Tibial nerve (tissue), 4 donors: ENCODE data around the gene BFSP1. TPM values are rescaled to one million over a fixed set of nuclear protein-coding genes. Genes with fewer than 3 reads are reported as not detected.

ENCODE experiments used
- DNase-seq, 2 donors: peaks; one replicate each; pipeline ENCODE4 v3.0.0-alpha.2; 2019; ENCODE audit warnings: low spot score in 2 of 2
- H3K27ac ChIP-seq, 4 donors: fragments of 200-600 bp; sonication (generic) in 3 of 4; one replicate each; pipeline ENCODE4 v1.5.1; 2017 to 2019; ENCODE audit warnings: mild to moderate bottlenecking in 1 of 4
- H3K27me3 ChIP-seq, 2 donors: fragments of 200-600 bp; sonication (generic) in 1 of 2; one replicate each; pipeline versions ENCODE4 v1.5.1 to v1.6.0; 2017 to 2019
- H3K36me3 ChIP-seq, 3 donors: fragments of 200-600 bp; sonication (generic); one replicate each; pipeline ENCODE4 v1.5.1; 2018 to 2019
- H3K4me1 ChIP-seq, 4 donors: fragments of 200-600 bp; sonication (generic) in 3 of 4; one replicate each; pipeline ENCODE4 v1.5.1; 2017 to 2019
- H3K4me3 ChIP-seq, 4 donors: fragments of 200-600 bp; sonication (generic) in 3 of 4; one replicate each; pipeline ENCODE4 v1.5.1; 2017 to 2019; ENCODE audit warnings: mild to moderate bottlenecking in 1 of 4, moderate library complexity in 1 of 4
- H3K9me3 ChIP-seq, 4 donors: fragments of 200-600 bp; sonication (generic) in 3 of 4; one replicate each; pipeline ENCODE4 v1.5.1; 2017 to 2019
- CTCF ChIP-seq, 5 experiments: fragments of 200-600 bp in 3 of 5; fragments of 450-650 bp in 2 of 5; sonication (generic) in 3 of 5; IDR thresholded peaks; one replicate each; pipeline ENCODE4 v1.5.1; 2016 to 2019; ENCODE audit warnings: antibody characterized with exemption in 5 of 5, mild to moderate bottlenecking in 3 of 5, moderate library complexity in 2 of 5
- EP300 ChIP-seq, 2 donors: sonication (generic); formaldehyde crosslinking; IDR thresholded peaks; one replicate each; pipeline ENCODE4 v1.6.1; 2017; ENCODE audit warnings: antibody characterized with exemption in 2 of 2, mild to moderate bottlenecking in 1 of 2
- POLR2A ChIP-seq, 2 donors: fragments of 450-650 bp; IDR thresholded peaks; one replicate each; pipeline ENCODE4 v1.6.1; 2017; ENCODE audit warnings: antibody characterized with exemption in 2 of 2, mild to moderate bottlenecking in 2 of 2, moderate library complexity in 2 of 2
- WGBS, 2 donors: methylation state at CpG; one replicate each; pipeline ENCODE4 v1.1.5; 2018; 5-methylcytosine and 5-hydroxymethylcytosine counted together
- total RNA-seq, 4 donors: library from RNA; depleted of rRNA; stranded (reverse); fragments of >200 nt; gene quantifications; one replicate each; pipeline ENCODE4 v1.1.0, GENCODE V29; 2016

Gene BFSP1
- total RNA-seq, 4 donors from 2014 or later = 0.39 to 5.9 (median 0.63) TPM; not detected in 1

- TF ChIP-seq EP300 (IDR thresholded peaks at IDR 0.05) (no peak), POLR2A (IDR thresholded peaks at IDR 0.05) (no peak), CTCF (IDR thresholded peaks at IDR 0.05) (no peak)
- WGBS, 2 donors = 82 to 86% methylated on average over 4 of the region's 4 CpGs
Observed at GRCh38 chr20:17467120-17467655, 64.0 kb downstream of the BFSP1 start.

GRCh38 chr20:17466641-17467040 is 64.5 kb downstream of the BFSP1 start:
- Histone ChIP-seq H3K4me3 (no peak overlapping the region), H3K9me3 (no peaks in the 10 kb centered on the region), H3K36me3 (no peaks in the 10 kb centered on the region), H3K27me3 (no peaks in the 10 kb centered on the region), H3K27ac (no peak overlapping the region), H3K4me1 (no peaks in the 10 kb centered on the region)
- 83 to 84% methylated on average over 7 of the region's 7 CpGs for WGBS, 2 donors
- TF ChIP-seq POLR2A (IDR thresholded peaks at IDR 0.05) (no peak), CTCF (IDR thresholded peaks at IDR 0.05) (no peak), EP300 (IDR thresholded peaks at IDR 0.05) (no peak)
- no peak for DNase-seq

More at GRCh38 chr20:17467120-17467655, 64.0 kb downstream of the BFSP1 start:
- H3K27ac ChIP-seq = no peak overlapping the region
- DNase-seq = no peak
- no peaks in the 10 kb centered on the region for H3K9me3 ChIP-seq
- H3K4me1 ChIP-seq = no peaks in the 10 kb centered on the region
- no peaks in the 10 kb centered on the region for H3K36me3 ChIP-seq
- H3K27me3 ChIP-seq = no peaks in the 10 kb centered on the region
- no peak overlapping the region for H3K4me3 ChIP-seq

GRCh38 chr20:17465236-17465635 is 65.9 kb downstream of the BFSP1 start:
- H3K4me3 ChIP-seq = no peak overlapping the region
- no peak for DNase-seq
- 92 to 94% methylated on average over 10 of the region's 10 CpGs for WGBS, 2 donors

GRCh38 chr20:17463711-17464110 is 67.5 kb downstream of the BFSP1 start:
- H3K36me3 ChIP-seq = no peaks in the 10 kb centered on the region
- no peak for DNase-seq
- H3K4me3 ChIP-seq = no peak overlapping the region
- no peaks in the 10 kb centered on the region for H3K4me1 ChIP-seq
- H3K27ac ChIP-seq = no peak overlapping the region
- TF ChIP-seq EP300 (IDR thresholded peaks at IDR 0.05) = no peak
- no peak for TF ChIP-seq CTCF (IDR thresholded peaks at IDR 0.05)
- no peak for TF ChIP-seq POLR2A (IDR thresholded peaks at IDR 0.05)
- 40 to 50% methylated on average over 1 of the region's 1 CpG for WGBS, 2 donors
- H3K27me3 ChIP-seq = no peaks in the 10 kb centered on the region
- H3K9me3 ChIP-seq = no peaks in the 10 kb centered on the region

More at GRCh38 chr20:17465236-17465635, 65.9 kb downstream of the BFSP1 start:
- H3K9me3 ChIP-seq = no peaks in the 10 kb centered on the region
- H3K4me1 ChIP-seq = no peaks in the 10 kb centered on the region
- H3K27ac ChIP-seq = no peak overlapping the region
- TF ChIP-seq CTCF (IDR thresholded peaks at IDR 0.05) (no peak), EP300 (IDR thresholded peaks at IDR 0.05) (no peak), POLR2A (IDR thresholded peaks at IDR 0.05) (no peak)
- H3K36me3 ChIP-seq = no peaks in the 10 kb centered on the region
- H3K27me3 ChIP-seq = no peaks in the 10 kb centered on the region

GRCh38 chr20:17461941-17462340 is 69.2 kb downstream of the BFSP1 start:
- WGBS, 2 donors = 62 to 84% methylated on average over 3 of the region's 3 CpGs
- H3K36me3 ChIP-seq = no peaks in the 10 kb centered on the region
- DNase-seq = no peak
- TF ChIP-seq CTCF (IDR thresholded peaks at IDR 0.05) (no peak), POLR2A (IDR thresholded peaks at IDR 0.05) (no peak), EP300 (IDR thresholded peaks at IDR 0.05) (no peak)
- no peaks in the 10 kb centered on the region for H3K4me1 ChIP-seq
- no peak overlapping the region for H3K4me3 ChIP-seq
- H3K27ac ChIP-seq = no peak overlapping the region
- no peaks in the 10 kb centered on the region for H3K9me3 ChIP-seq
- no peaks in the 10 kb centered on the region for H3K27me3 ChIP-seq
